Neural crest cell (in vitro differentiated cells): ENCODE results near the gene LUC7L2. TPM values are rescaled to one million over a fixed set of nuclear protein-coding genes. Genes with fewer than 3 reads are reported as not detected.
"Not testable (repeated sequence)": the region's sequence is repeated elsewhere in the genome, so short reads cannot be mapped to it uniquely, and the experiment has no call there.

Source experiments
- DNase-seq: peaks from one replicate; pipeline ENCODE4 v3.0.0; 2021; ENCODE audit warnings: low read depth, mixed read lengths, low spot score
- H3K27ac Mint-ChIP-seq: one replicate; pipeline ENCODE4 v1.8.0; 2021; ENCODE audit warnings: mild to moderate bottlenecking, mixed read lengths; ENCODE audit not compliant: unreplicated experiment
- H3K27me3 Mint-ChIP-seq: 2 replicates; pipeline ENCODE4 v1.8.0; 2021; ENCODE audit warnings: low read depth, mild to moderate bottlenecking, mixed read lengths
- H3K36me3 Mint-ChIP-seq: 2 replicates; pipeline ENCODE4 v1.8.0; 2021; ENCODE audit warnings: low read depth, mild to moderate bottlenecking, mixed read lengths
- H3K4me1 Mint-ChIP-seq: 2 replicates; pipeline ENCODE4 v1.8.0; 2021; ENCODE audit warnings: mixed read lengths
- H3K4me3 Mint-ChIP-seq: one replicate; pipeline ENCODE4 v1.8.0; 2021; ENCODE audit warnings: mild to moderate bottlenecking, mixed read lengths
- H3K9me3 Mint-ChIP-seq: 2 replicates; pipeline ENCODE4 v1.8.0; 2021; ENCODE audit warnings: mixed read lengths
- total RNA-seq: library from RNA; stranded (reverse); gene quantifications from 2 replicates; pipeline ENCODE4 v1.2.1, GENCODE V29; 2021
- TF ChIP-seq, protein P1 (sequence below): fragments of 200-600 bp; sonication (generic); conservative IDR thresholded peaks from 2 replicates; pipeline ENCODE4 v1.5.0; 2021; ENCODE audit warnings: antibody characterized with exemption, mild to moderate bottlenecking

Gene LUC7L2
- total RNA-seq, 1 donor from 2014 or later, result 102 TPM

DNA sequence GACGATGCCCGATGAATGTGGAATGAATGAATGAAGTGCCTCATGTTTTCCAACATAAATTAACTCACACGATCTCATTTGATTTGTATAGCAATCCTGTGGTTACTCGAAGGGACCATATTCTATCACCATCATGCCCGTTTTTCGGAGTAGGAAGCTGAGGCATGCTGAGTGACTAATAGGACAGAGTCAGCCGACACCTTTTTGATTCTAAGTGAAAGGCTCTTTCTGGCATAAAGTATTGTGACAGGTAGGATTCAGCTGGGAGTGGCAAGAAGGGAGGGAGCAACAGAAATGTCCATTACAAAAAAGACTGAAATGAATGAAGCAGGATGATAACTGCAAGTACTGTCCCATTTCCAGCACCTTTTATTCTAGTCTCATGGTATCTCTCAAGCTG, 68.1 kb downstream of the LUC7L2 start:
- TF ChIP-seq, protein P1, sequence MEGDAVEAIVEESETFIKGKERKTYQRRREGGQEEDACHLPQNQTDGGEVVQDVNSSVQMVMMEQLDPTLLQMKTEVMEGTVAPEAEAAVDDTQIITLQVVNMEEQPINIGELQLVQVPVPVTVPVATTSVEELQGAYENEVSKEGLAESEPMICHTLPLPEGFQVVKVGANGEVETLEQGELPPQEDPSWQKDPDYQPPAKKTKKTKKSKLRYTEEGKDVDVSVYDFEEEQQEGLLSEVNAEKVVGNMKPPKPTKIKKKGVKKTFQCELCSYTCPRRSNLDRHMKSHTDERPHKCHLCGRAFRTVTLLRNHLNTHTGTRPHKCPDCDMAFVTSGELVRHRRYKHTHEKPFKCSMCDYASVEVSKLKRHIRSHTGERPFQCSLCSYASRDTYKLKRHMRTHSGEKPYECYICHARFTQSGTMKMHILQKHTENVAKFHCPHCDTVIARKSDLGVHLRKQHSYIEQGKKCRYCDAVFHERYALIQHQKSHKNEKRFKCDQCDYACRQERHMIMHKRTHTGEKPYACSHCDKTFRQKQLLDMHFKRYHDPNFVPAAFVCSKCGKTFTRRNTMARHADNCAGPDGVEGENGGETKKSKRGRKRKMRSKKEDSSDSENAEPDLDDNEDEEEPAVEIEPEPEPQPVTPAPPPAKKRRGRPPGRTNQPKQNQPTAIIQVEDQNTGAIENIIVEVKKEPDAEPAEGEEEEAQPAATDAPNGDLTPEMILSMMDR, result no peak
- peaks cover 13% of the 10 kb centered on the region for H3K36me3 Mint-ChIP-seq
- no peak for DNase-seq
- H3K27me3 Mint-ChIP-seq, result no peaks in the 10 kb centered on the region
- no peak overlapping the region for H3K4me3 Mint-ChIP-seq
- no peak overlapping the region for H3K27ac Mint-ChIP-seq
- H3K9me3 Mint-ChIP-seq, result no peaks in the 10 kb centered on the region
- H3K4me1 Mint-ChIP-seq, result peaks cover 12% of the 10 kb centered on the region

DNA sequence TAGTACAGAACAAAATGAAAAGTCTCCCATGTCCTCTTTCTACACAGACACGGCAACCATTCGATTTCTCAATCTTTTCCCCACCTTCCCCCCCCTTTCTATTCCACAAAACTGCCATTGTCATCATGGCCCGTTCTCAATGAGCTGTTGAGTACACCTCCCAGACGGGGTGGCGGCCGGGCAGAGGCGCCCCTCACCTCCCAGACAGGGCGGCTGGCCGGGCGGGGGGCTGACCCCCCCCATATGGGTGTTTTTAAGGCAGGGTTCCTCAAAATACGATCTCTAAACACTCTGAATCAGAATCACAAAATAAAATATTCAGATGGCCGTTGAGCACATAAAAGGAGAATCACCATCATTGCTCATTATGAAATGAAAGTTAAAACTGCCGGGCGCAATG, 70.0 kb downstream of the LUC7L2 start:
- H3K4me3 Mint-ChIP-seq, DNase-seq, H3K27ac Mint-ChIP-seq, H3K27me3 Mint-ChIP-seq, H3K9me3 Mint-ChIP-seq, H3K36me3 Mint-ChIP-seq: not testable (repeated sequence)
- H3K4me1 Mint-ChIP-seq, result peaks cover 19% of the 10 kb centered on the region

DNA sequence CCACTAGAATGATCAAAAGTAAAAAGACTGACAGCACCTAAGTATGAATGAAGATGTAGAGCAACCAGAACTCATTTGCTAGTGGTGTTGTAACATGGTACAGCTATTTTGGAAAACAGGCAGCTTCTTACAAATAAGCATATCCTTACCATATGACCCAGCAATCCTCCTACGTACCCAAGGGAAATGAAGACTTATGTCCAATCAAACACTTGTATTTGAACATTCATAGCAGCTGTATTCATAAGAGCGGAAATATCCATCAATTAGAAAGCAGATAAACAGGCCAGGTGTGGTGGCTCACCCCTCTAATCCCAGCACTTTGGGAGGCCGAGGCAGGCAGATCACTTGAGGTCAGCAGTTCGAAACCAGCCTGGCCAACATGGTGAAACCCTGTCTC, 70.7 kb downstream of the LUC7L2 start:
- Mint-ChIP-seq H3K4me1 (peaks cover 20% of the 10 kb centered on the region), H3K4me3 (no peak overlapping the region), H3K36me3 (peaks cover 9% of the 10 kb centered on the region), H3K9me3 (no peaks in the 10 kb centered on the region), H3K27me3 (no peaks in the 10 kb centered on the region), H3K27ac (no peak overlapping the region)
- TF ChIP-seq, protein P1, result no peak
- DNase-seq, result no peak

DNA sequence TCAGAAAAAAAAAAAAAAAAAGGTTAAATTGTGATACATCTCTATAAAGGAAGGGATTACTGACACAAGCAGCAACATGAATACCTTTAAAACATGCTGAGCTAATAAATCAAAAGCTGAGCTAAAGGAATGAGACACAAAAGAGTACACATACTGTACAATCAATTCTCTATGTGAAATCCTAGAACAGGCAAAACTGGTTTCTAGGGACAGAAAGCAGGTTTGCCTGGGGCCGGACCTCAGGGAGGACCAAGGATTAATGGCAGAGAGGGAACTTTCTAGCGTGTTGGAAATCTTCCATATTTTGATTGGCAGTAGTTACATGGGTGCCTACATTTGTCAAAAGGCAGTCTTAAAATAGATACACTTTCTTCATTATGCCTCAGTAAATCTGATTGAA, 71.3 kb downstream of the LUC7L2 start:
- TF ChIP-seq, protein P1, result no peak
- Mint-ChIP-seq H3K27me3 (no peaks in the 10 kb centered on the region), H3K4me3 (no peak overlapping the region), H3K4me1 (peaks cover 20% of the 10 kb centered on the region), H3K9me3 (no peaks in the 10 kb centered on the region), H3K36me3 (peaks cover 9% of the 10 kb centered on the region), H3K27ac (no peak overlapping the region)
- DNase-seq, result no peak

DNA sequence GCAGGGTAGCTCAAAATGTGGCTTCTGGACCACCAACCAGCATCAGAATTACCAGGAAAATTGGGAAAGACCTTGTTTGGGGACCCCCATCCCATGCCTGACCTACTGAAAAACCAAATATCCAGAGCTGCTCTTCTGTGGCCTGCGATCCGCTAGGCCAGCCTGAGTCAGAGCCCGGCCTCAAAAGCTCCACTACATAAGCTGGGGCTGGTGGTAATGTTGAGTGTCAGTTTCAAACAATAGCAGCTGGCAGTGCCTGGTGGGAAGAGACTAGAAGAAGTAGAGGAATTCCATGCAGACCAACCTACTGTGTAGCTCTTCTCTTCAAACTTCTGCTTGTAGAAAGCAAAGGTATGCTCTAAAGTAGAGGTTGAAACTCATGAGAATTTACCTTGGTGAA, 71.8 kb downstream of the LUC7L2 start:
- H3K9me3 Mint-ChIP-seq, result no peaks in the 10 kb centered on the region
- H3K36me3 Mint-ChIP-seq, result peaks cover 9% of the 10 kb centered on the region
- TF ChIP-seq, protein P1, result no peak
- H3K27me3 Mint-ChIP-seq, result no peaks in the 10 kb centered on the region
- H3K4me3 Mint-ChIP-seq, result no peak overlapping the region
- H3K27ac Mint-ChIP-seq, result no peak overlapping the region
- peaks cover 20% of the 10 kb centered on the region for H3K4me1 Mint-ChIP-seq
- no peak for DNase-seq

DNA sequence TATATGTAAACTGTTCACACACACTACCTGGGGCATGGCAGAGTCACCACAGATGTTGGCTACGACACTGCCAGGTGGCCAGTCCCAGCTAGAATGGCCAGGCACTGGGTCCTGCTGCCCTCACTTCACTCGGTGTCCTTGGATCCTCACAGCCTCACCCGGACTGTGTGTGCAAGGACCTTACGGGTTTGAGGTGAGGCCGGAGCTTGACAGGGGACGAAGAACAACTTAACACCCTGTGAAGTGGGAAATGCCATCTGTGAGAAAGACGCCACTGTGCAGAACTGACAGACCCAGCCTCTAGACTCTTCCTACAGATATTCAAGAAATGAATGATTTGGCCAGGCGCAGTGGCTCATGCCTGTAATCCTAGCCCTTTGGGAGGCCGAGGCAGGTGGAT, 77.1 kb downstream of the LUC7L2 start:
- DNase-seq, result no peak
- Mint-ChIP-seq H3K27me3 (no peaks in the 10 kb centered on the region), H3K4me1 (peaks cover 8% of the 10 kb centered on the region), H3K36me3 (peaks cover 3% of the 10 kb centered on the region), H3K4me3 (no peak overlapping the region), H3K27ac (no peak overlapping the region), H3K9me3 (no peaks in the 10 kb centered on the region)
- TF ChIP-seq, protein P1, result no peak
